ENCODE data around the gene NAGLU.
A peak's percentile ranks its signal among the peaks of the same experiment; 100 is the strongest.

Gene NAGLU

GRCh38 chr17:42509409-42509808 is 26.6 kb upstream of the NAGLU start:
- no peak for DNase-seq (ENCODE audit: low read depth, low spot score)
- H3K4me3 ChIP-seq = no peak overlapping the region
- H3K9me3 ChIP-seq (ENCODE audit: low read depth, low read length) = no peaks in the 10 kb centered on the region
- no peak overlapping the region for H3K27ac ChIP-seq
- H3K9ac ChIP-seq (ENCODE audit: insufficient read length) = no peak overlapping the region
- H3K36me3 ChIP-seq (ENCODE audit: insufficient read depth, low read length) = no peaks in the 10 kb centered on the region
- TF ChIP-seq POLR2AphosphoS5 (IDR thresholded peaks at IDR 0.05; ENCODE audit: borderline replicate concordance, low read depth, low read length) = no peak
- TF ChIP-seq FOXP2 (optimal IDR thresholded peaks at IDR 0.05; ENCODE audit: control extremely low read depth, extremely low read length, insufficient read depth) = no peak
- no peak for TF ChIP-seq EZH2 (IDR thresholded peaks at IDR 0.05)

- Histone ChIP-seq H3K9ac (ENCODE audit: insufficient read length) (no peak overlapping the region), H3K36me3 (ENCODE audit: insufficient read depth, low read length) (no peaks in the 10 kb centered on the region), H3K9me3 (ENCODE audit: low read depth, low read length) (no peaks in the 10 kb centered on the region), H3K4me3 (no peak overlapping the region), H3K27ac (no peak overlapping the region)
- no peak for DNase-seq (ENCODE audit: low read depth, low spot score)
- TF ChIP-seq FOXP2 (optimal IDR thresholded peaks at IDR 0.05; ENCODE audit: control extremely low read depth, extremely low read length, insufficient read depth) (no peak), EZH2 (IDR thresholded peaks at IDR 0.05) (no peak), POLR2AphosphoS5 (IDR thresholded peaks at IDR 0.05; ENCODE audit: borderline replicate concordance, low read depth, low read length) (no peak)
Observed at GRCh38 chr17:42509841-42510240, 26.2 kb upstream of the NAGLU start.

- no peak for DNase-seq (ENCODE audit: low read depth, low spot score)
- TF ChIP-seq EZH2 (IDR thresholded peaks at IDR 0.05) (no peak), FOXP2 (optimal IDR thresholded peaks at IDR 0.05; ENCODE audit: control extremely low read depth, extremely low read length, insufficient read depth) (no peak)
- Histone ChIP-seq H3K4me3 (no peak overlapping the region), H3K9ac (ENCODE audit: insufficient read length) (no peak overlapping the region), H3K9me3 (ENCODE audit: low read depth, low read length) (no peaks in the 10 kb centered on the region), H3K27ac (no peak overlapping the region), H3K36me3 (ENCODE audit: insufficient read depth, low read length) (no peaks in the 10 kb centered on the region)
Observed at GRCh38 chr17:42512246-42512645, 23.8 kb upstream of the NAGLU start.

- H3K27ac ChIP-seq = no peak overlapping the region
- no peak overlapping the region for H3K9ac ChIP-seq (ENCODE audit: insufficient read length)
- no peak for TF ChIP-seq FOXP2 (optimal IDR thresholded peaks at IDR 0.05; ENCODE audit: control extremely low read depth, extremely low read length, insufficient read depth)
- TF ChIP-seq POLR2AphosphoS5 (IDR thresholded peaks at IDR 0.05; ENCODE audit: borderline replicate concordance, low read depth, low read length) = no peak
- no peak for TF ChIP-seq EZH2 (IDR thresholded peaks at IDR 0.05)
- H3K4me3 ChIP-seq = no peak overlapping the region
- H3K9me3 ChIP-seq (ENCODE audit: low read depth, low read length) = no peaks in the 10 kb centered on the region
- no peak for DNase-seq (ENCODE audit: low read depth, low spot score)
- H3K36me3 ChIP-seq (ENCODE audit: insufficient read depth, low read length) = no peaks in the 10 kb centered on the region
Observed at GRCh38 chr17:42512733-42513251, 23.2 kb upstream of the NAGLU start.

GRCh38 chr17:42513686-42514085 is 22.4 kb upstream of the NAGLU start:
- no peak for DNase-seq (ENCODE audit: low read depth, low spot score)
- H3K4me3 ChIP-seq = no peak overlapping the region
- H3K9me3 ChIP-seq (ENCODE audit: low read depth, low read length) = no peaks in the 10 kb centered on the region
- no peak for TF ChIP-seq POLR2AphosphoS5 (IDR thresholded peaks at IDR 0.05; ENCODE audit: borderline replicate concordance, low read depth, low read length)
- TF ChIP-seq EZH2 (IDR thresholded peaks at IDR 0.05) = no peak
- no peak for TF ChIP-seq FOXP2 (optimal IDR thresholded peaks at IDR 0.05; ENCODE audit: control extremely low read depth, extremely low read length, insufficient read depth)
- no peak overlapping the region for H3K27ac ChIP-seq
- no peak overlapping the region for H3K9ac ChIP-seq (ENCODE audit: insufficient read length)
- no peaks in the 10 kb centered on the region for H3K36me3 ChIP-seq (ENCODE audit: insufficient read depth, low read length)

- no peak for DNase-seq (ENCODE audit: low read depth, low spot score)
- H3K9me3 ChIP-seq (ENCODE audit: low read depth, low read length) = no peaks in the 10 kb centered on the region
- H3K27ac ChIP-seq = no peak overlapping the region
- TF ChIP-seq FOXP2 (optimal IDR thresholded peaks at IDR 0.05; ENCODE audit: control extremely low read depth, extremely low read length, insufficient read depth) = no peak
- TF ChIP-seq POLR2AphosphoS5 (IDR thresholded peaks at IDR 0.05; ENCODE audit: borderline replicate concordance, low read depth, low read length) = no peak
- no peak for TF ChIP-seq EZH2 (IDR thresholded peaks at IDR 0.05)
- no peak overlapping the region for H3K9ac ChIP-seq (ENCODE audit: insufficient read length)
- no peaks in the 10 kb centered on the region for H3K36me3 ChIP-seq (ENCODE audit: insufficient read depth, low read length)
- no peak overlapping the region for H3K4me3 ChIP-seq
Observed at GRCh38 chr17:42514279-42514678, 21.8 kb upstream of the NAGLU start.

GRCh38 chr17:42514867-42515266 is 21.2 kb upstream of the NAGLU start:
- Histone ChIP-seq H3K9me3 (ENCODE audit: low read depth, low read length) (no peaks in the 10 kb centered on the region), H3K4me3 (no peak overlapping the region), H3K27ac (no peak overlapping the region), H3K9ac (ENCODE audit: insufficient read length) (no peak overlapping the region), H3K36me3 (ENCODE audit: insufficient read depth, low read length) (no peaks in the 10 kb centered on the region)
- no peak for TF ChIP-seq FOXP2 (optimal IDR thresholded peaks at IDR 0.05; ENCODE audit: control extremely low read depth, extremely low read length, insufficient read depth)
- no peak for DNase-seq (ENCODE audit: low read depth, low spot score)

GRCh38 chr17:42517516-42517915 is 18.5 kb upstream of the NAGLU start:
- TF ChIP-seq EZH2 (IDR thresholded peaks at IDR 0.05) = no peak
- no peak for TF ChIP-seq FOXP2 (optimal IDR thresholded peaks at IDR 0.05; ENCODE audit: control extremely low read depth, extremely low read length, insufficient read depth)
- no peak for TF ChIP-seq POLR2AphosphoS5 (IDR thresholded peaks at IDR 0.05; ENCODE audit: borderline replicate concordance, low read depth, low read length)
- Histone ChIP-seq H3K9ac (ENCODE audit: insufficient read length) (no peak overlapping the region), H3K36me3 (ENCODE audit: insufficient read depth, low read length) (no peaks in the 10 kb centered on the region), H3K27ac (no peak overlapping the region), H3K4me3 (no peak overlapping the region), H3K9me3 (ENCODE audit: low read depth, low read length) (no peaks in the 10 kb centered on the region)
- DNase-seq (ENCODE audit: low read depth, low spot score) = peak; percentile 14

GRCh38 chr17:42518046-42518754 is 17.8 kb upstream of the NAGLU start:
- Histone ChIP-seq H3K27ac (no peak overlapping the region), H3K36me3 (ENCODE audit: insufficient read depth, low read length) (no peaks in the 10 kb centered on the region), H3K9ac (ENCODE audit: insufficient read length) (no peak overlapping the region), H3K4me3 (no peak overlapping the region), H3K9me3 (ENCODE audit: low read depth, low read length) (no peaks in the 10 kb centered on the region)
- no peak for TF ChIP-seq EZH2 (IDR thresholded peaks at IDR 0.05)
- TF ChIP-seq FOXP2 (optimal IDR thresholded peaks at IDR 0.05; ENCODE audit: control extremely low read depth, extremely low read length, insufficient read depth) = no peak
- no peak for TF ChIP-seq POLR2AphosphoS5 (IDR thresholded peaks at IDR 0.05; ENCODE audit: borderline replicate concordance, low read depth, low read length)
- DNase-seq (ENCODE audit: low read depth, low spot score) = no peak
